ENCODE data around the gene FRMD5. TPM values are rescaled to one million over a fixed set of nuclear protein-coding genes. Genes with fewer than 3 reads are reported as not detected.

The FRMD5 gene
- polyA plus RNA-seq, 1 donor from 2014 or later = 25.8 TPM

DNA sequence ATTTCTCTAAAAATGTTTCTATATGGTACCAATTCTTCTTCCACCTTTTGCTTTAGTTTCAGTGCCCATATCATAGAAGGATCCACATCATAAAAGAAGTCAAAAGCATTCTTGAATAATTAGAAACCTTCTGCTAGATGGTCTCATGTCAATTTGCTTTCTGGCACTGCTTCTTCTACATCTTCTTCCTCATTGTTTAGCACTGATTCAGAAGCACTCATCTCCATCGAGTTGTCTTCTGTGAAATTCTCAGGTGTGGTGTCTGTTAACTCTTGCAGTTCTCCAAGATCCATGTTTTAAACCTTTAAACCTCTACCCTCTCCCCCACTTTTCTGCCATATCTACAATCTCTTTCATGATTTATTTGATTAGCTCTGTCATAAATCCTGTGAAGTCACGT lies 213.5 kb downstream of the FRMD5 start:
- H2AFZ ChIP-seq (ENCODE audit: low read depth, low read length) = no peak overlapping the region
- H3K27me3 ChIP-seq (ENCODE audit: insufficient read depth, low read depth, low read length) = no peaks in the 10 kb centered on the region
- H3K4me3 ChIP-seq (ENCODE audit: low read length) = no peak overlapping the region
- no peak overlapping the region for H3K9ac ChIP-seq (ENCODE audit: low read length)
- no peaks in the 10 kb centered on the region for H3F3A ChIP-seq (ENCODE audit: insufficient read depth, low read length, poor library complexity, severe bottlenecking)
- H3K36me3 ChIP-seq (ENCODE audit: insufficient read depth, low read length) = no peaks in the 10 kb centered on the region
- no peaks in the 10 kb centered on the region for H4K20me1 ChIP-seq (ENCODE audit: insufficient read depth)
- no peak overlapping the region for H3K4me2 ChIP-seq (ENCODE audit: low read length)
- H3K27ac ChIP-seq (ENCODE audit: low read length) = no peak overlapping the region
- TF ChIP-seq, protein P1, sequence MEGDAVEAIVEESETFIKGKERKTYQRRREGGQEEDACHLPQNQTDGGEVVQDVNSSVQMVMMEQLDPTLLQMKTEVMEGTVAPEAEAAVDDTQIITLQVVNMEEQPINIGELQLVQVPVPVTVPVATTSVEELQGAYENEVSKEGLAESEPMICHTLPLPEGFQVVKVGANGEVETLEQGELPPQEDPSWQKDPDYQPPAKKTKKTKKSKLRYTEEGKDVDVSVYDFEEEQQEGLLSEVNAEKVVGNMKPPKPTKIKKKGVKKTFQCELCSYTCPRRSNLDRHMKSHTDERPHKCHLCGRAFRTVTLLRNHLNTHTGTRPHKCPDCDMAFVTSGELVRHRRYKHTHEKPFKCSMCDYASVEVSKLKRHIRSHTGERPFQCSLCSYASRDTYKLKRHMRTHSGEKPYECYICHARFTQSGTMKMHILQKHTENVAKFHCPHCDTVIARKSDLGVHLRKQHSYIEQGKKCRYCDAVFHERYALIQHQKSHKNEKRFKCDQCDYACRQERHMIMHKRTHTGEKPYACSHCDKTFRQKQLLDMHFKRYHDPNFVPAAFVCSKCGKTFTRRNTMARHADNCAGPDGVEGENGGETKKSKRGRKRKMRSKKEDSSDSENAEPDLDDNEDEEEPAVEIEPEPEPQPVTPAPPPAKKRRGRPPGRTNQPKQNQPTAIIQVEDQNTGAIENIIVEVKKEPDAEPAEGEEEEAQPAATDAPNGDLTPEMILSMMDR (IDR thresholded peaks at IDR 0.05; ENCODE audit: poor library complexity, severe bottlenecking) = no peak
- TF ChIP-seq POLR2AphosphoS5 (IDR thresholded peaks at IDR 0.05) (no peak), SMC3 (conservative IDR thresholded peaks at IDR 0.05; ENCODE audit: poor library complexity) (no peak)
- H3K9me3 ChIP-seq (ENCODE audit: low read length) = no peaks in the 10 kb centered on the region
- H3K79me2 ChIP-seq (replicated peaks; ENCODE audit: insufficient read depth, low read length) = no peaks in the 10 kb centered on the region
- H3K9me2 ChIP-seq (ENCODE audit: insufficient read depth, low read length) = no peaks in the 10 kb centered on the region

DNA sequence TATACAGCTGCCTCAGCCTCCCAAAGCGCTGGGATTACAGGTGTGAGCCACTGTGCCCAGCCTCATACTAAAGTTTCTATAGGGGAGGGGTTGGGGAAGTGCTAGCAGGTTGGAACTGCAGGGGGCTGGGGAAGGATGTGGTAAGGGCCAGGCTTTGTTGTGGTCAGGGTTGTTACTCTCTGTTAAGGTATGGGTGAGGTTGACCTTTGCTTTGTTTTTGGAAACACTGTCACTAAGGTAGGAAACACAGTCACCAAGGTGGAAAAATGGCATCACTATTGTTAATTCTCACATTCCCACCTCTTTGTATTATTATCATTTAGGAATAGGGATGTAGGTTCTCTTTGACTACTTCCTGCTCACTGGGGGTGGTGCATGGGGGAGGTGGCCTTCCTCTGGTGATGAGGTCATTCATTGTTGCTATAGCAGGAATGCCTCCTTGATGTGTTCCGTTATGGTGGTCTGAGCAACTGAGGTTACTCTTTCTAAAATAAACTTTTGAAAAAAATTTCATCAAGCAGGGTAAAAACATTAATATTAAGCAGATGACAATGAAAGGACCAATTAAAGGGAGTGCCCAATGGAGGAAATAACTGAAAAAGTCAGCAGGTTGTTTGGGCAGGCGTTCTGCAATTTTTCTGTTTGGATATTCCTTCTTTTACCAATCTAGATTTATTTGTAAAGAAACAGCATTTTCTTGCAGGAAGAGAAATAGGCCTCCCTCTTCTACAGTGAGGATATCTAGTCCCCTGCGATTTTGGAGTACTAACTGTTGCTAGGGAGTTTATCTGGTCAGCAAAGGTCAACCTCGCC lies 217.8 kb downstream of the FRMD5 start:
- Histone ChIP-seq H3K9ac (ENCODE audit: low read length) (no peak overlapping the region), H3K27ac (ENCODE audit: low read length) (no peak overlapping the region), H3K9me2 (ENCODE audit: insufficient read depth, low read length) (no peaks in the 10 kb centered on the region), H3F3A (ENCODE audit: insufficient read depth, low read length, poor library complexity, severe bottlenecking) (no peaks in the 10 kb centered on the region), H3K27me3 (ENCODE audit: insufficient read depth, low read depth, low read length) (no peaks in the 10 kb centered on the region), H3K9me3 (ENCODE audit: low read length) (no peaks in the 10 kb centered on the region), H3K36me3 (ENCODE audit: insufficient read depth, low read length) (no peaks in the 10 kb centered on the region), H2AFZ (ENCODE audit: low read depth, low read length) (no peak overlapping the region), H4K20me1 (ENCODE audit: insufficient read depth) (no peaks in the 10 kb centered on the region), H3K79me2 (replicated peaks; ENCODE audit: insufficient read depth, low read length) (no peaks in the 10 kb centered on the region), H3K4me2 (ENCODE audit: low read length) (no peak overlapping the region), H3K4me3 (ENCODE audit: low read length) (no peak overlapping the region)
- TF ChIP-seq POLR2AphosphoS5 (IDR thresholded peaks at IDR 0.05) (no peak), RAD21 (conservative IDR thresholded peaks at IDR 0.05) (no peak), TAF1 (IDR thresholded peaks at IDR 0.05; ENCODE audit: low read depth) (no peak), EZH2 (IDR thresholded peaks at IDR 0.05; ENCODE audit: borderline replicate concordance, insufficient read depth, low read length, poor library complexity, severe bottlenecking) (no peak), MXI1 (conservative IDR thresholded peaks at IDR 0.05; ENCODE audit: poor library complexity, severe bottlenecking) (no peak), SMC3 (conservative IDR thresholded peaks at IDR 0.05; ENCODE audit: poor library complexity) (no peak), EP300 (conservative IDR thresholded peaks at IDR 0.05; ENCODE audit: poor library complexity, severe bottlenecking) (no peak)
- TF ChIP-seq, protein P2, sequence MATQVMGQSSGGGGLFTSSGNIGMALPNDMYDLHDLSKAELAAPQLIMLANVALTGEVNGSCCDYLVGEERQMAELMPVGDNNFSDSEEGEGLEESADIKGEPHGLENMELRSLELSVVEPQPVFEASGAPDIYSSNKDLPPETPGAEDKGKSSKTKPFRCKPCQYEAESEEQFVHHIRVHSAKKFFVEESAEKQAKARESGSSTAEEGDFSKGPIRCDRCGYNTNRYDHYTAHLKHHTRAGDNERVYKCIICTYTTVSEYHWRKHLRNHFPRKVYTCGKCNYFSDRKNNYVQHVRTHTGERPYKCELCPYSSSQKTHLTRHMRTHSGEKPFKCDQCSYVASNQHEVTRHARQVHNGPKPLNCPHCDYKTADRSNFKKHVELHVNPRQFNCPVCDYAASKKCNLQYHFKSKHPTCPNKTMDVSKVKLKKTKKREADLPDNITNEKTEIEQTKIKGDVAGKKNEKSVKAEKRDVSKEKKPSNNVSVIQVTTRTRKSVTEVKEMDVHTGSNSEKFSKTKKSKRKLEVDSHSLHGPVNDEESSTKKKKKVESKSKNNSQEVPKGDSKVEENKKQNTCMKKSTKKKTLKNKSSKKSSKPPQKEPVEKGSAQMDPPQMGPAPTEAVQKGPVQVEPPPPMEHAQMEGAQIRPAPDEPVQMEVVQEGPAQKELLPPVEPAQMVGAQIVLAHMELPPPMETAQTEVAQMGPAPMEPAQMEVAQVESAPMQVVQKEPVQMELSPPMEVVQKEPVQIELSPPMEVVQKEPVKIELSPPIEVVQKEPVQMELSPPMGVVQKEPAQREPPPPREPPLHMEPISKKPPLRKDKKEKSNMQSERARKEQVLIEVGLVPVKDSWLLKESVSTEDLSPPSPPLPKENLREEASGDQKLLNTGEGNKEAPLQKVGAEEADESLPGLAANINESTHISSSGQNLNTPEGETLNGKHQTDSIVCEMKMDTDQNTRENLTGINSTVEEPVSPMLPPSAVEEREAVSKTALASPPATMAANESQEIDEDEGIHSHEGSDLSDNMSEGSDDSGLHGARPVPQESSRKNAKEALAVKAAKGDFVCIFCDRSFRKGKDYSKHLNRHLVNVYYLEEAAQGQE (IDR thresholded peaks at IDR 0.05; ENCODE audit: borderline replicate concordance) = no peak
- TF ChIP-seq, protein P1 (IDR thresholded peaks at IDR 0.05; ENCODE audit: poor library complexity, severe bottlenecking) = no peak

Data from neural cell (in vitro differentiated cells).